Transverse colon (tissue), 4 donors: ENCODE results near the gene P2RY2.

Experiments used
- POLR2A ChIP-seq: fragments of 450-650 bp; IDR thresholded peaks from one replicate; pipeline ENCODE4 v1.6.1; 2016; ENCODE audit warnings: antibody characterized with exemption, mild to moderate bottlenecking, moderate library complexity
- POLR2AphosphoS5 ChIP-seq, 3 donors: sonication (generic); formaldehyde crosslinking; IDR thresholded peaks; one replicate each; pipeline ENCODE4 v1.6.1; 2016; ENCODE audit warnings: antibody characterized with exemption in 3 of 3
- TF ChIP-seq, protein P1 (sequence below), 5 experiments: fragments of 200-600 bp in 3 of 5; fragments of 450-650 bp in 2 of 5; sonication (generic) in 3 of 5; IDR thresholded peaks; 1 replicate in 2 of 5; 2 replicates in 3 of 5; pipeline ENCODE4 v1.5.1; 2016 to 2017; ENCODE audit warnings: antibody characterized with exemption in 5 of 5, inconsistent platforms in 3 of 5, mild to moderate bottlenecking in 2 of 5, moderate library complexity in 1 of 5

DNA sequence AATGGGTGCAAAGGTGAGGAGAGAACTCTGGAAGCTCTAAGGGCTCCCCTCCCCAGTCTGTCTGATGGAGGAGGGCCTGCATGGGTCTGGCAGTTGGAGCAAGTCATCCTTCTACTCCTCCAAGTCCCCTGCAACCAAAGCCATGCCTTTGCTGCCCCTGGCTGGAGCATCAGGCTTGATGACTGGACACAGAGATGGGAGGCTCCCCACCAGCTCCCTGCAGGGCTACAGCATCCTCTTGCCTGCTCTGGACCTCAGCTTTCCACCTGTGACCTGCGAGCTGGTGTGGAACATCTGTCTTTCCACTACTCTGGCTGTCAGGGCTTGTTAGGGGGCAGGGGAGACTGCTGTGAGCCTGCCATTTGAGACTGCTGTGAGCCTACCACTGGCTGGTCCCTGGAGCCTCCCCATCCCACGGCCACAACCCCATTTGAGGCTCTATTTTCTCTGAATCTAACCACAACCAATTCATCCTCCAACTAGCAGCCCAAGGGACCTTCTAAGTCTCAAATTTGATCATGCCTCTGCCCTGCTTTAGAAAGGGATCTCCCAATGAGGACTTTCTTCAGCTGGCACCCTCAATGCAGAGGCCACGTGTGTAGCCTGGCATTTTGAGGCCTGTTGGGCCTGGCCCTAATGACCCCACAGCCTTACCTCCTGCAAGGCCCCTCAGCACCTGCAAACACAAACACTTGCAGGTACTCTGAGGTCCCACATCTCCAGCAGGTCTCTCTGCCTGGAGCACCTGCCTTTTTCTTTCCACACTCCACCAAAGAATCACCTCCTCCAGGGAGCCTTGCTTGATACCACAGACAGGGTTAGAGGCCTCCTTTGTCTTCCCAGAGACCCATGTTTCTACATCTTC, 63.9 kb downstream of the P2RY2 start:
- TF ChIP-seq, protein P1, sequence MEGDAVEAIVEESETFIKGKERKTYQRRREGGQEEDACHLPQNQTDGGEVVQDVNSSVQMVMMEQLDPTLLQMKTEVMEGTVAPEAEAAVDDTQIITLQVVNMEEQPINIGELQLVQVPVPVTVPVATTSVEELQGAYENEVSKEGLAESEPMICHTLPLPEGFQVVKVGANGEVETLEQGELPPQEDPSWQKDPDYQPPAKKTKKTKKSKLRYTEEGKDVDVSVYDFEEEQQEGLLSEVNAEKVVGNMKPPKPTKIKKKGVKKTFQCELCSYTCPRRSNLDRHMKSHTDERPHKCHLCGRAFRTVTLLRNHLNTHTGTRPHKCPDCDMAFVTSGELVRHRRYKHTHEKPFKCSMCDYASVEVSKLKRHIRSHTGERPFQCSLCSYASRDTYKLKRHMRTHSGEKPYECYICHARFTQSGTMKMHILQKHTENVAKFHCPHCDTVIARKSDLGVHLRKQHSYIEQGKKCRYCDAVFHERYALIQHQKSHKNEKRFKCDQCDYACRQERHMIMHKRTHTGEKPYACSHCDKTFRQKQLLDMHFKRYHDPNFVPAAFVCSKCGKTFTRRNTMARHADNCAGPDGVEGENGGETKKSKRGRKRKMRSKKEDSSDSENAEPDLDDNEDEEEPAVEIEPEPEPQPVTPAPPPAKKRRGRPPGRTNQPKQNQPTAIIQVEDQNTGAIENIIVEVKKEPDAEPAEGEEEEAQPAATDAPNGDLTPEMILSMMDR (IDR thresholded peaks at IDR 0.05), result no peak
- no peak for TF ChIP-seq POLR2AphosphoS5 (IDR thresholded peaks at IDR 0.05)
- no peak for TF ChIP-seq POLR2A
